Measurements from ENCODE around the gene AFG3L2.

The AFG3L2 gene

GRCh38 chr18:12293831-12294230 lies 83.2 kb downstream of the AFG3L2 start:
- H2AK5ac ChIP-seq (ENCODE audit: low read length, severe bottlenecking): no peak overlapping the region
- no peak overlapping the region for H2BK5ac ChIP-seq (ENCODE audit: low read depth, low read length, poor library complexity, severe bottlenecking)
- H3K23ac ChIP-seq (ENCODE audit: low read length in 2 of 2): no peak overlapping the region
- H3K79me1 ChIP-seq (replicated peaks; ENCODE audit: low read length, poor library complexity, severe bottlenecking): no peaks in the 10 kb centered on the region
- no peaks in the 10 kb centered on the region for H3K27me3 ChIP-seq (ENCODE audit: control insufficient read depth in 1 of 2, insufficient read depth in 1 of 2, low read length in 2 of 2)
- H3K4ac ChIP-seq (ENCODE audit: low read depth in 1 of 2, low read length in 2 of 2): no peak overlapping the region
- peak overlapping the region; percentile 7 for H4K8ac ChIP-seq (ENCODE audit: low read length)
- peaks cover 6% of the 10 kb centered on the region for H3K4me1 ChIP-seq (ENCODE audit: control insufficient read depth, insufficient read depth, low read depth, low read length)
- no peak overlapping the region for H3K18ac ChIP-seq (ENCODE audit: low read depth in 1 of 2, low read length in 2 of 2)
- H3K27ac ChIP-seq (ENCODE audit: low read length, poor library complexity, severe bottlenecking): no peak overlapping the region
- H4K91ac ChIP-seq (ENCODE audit: low read length): no peak overlapping the region
- H2BK12ac ChIP-seq (ENCODE audit: low read length in 2 of 2): no peak overlapping the region
- H3K36me3 ChIP-seq (ENCODE audit: control insufficient read depth in 1 of 2, insufficient read depth in 2 of 2, low read depth in 1 of 2, low read length in 2 of 2): no peaks in the 10 kb centered on the region
- H2BK15ac ChIP-seq (ENCODE audit: low read depth, poor library complexity, severe bottlenecking): peak overlapping the region; percentile 19
- H3K4me2 ChIP-seq (ENCODE audit: low read length, poor library complexity, severe bottlenecking): no peak overlapping the region
- no peak overlapping the region for H3K14ac ChIP-seq (ENCODE audit: low read length in 2 of 2)
- whole genome bisulfite sequencing: 82% methylated on average over 11 of the region's 11 CpGs
- H3K4me3 ChIP-seq (ENCODE audit: insufficient read depth in 1 of 2, low read depth in 1 of 2, low read length in 2 of 2): no peak overlapping the region
- DNase-seq: no peak
- H3K9me3 ChIP-seq (ENCODE audit: control insufficient read depth, low read length): no peaks in the 10 kb centered on the region
- no peak overlapping the region for H2BK120ac ChIP-seq (ENCODE audit: low read depth, low read length)
- H2AFZ ChIP-seq (ENCODE audit: low read depth, low read length): no peak overlapping the region
- H3K9ac ChIP-seq (ENCODE audit: low read length): no peak overlapping the region

- H2AFZ ChIP-seq (ENCODE audit: low read depth, low read length): no peak overlapping the region
- peak overlapping the region; percentile 12 for H4K8ac ChIP-seq (ENCODE audit: low read length)
- peak overlapping the region; percentile 66 for H4K91ac ChIP-seq (ENCODE audit: low read length)
- 84% methylated on average over 13 of the region's 14 CpGs for WGBS
- no peaks in the 10 kb centered on the region for H3K27me3 ChIP-seq (ENCODE audit: control insufficient read depth in 1 of 2, insufficient read depth in 1 of 2, low read length in 2 of 2)
- peak overlapping the region in 1 of 2 experiments; percentile 15 for H2BK12ac ChIP-seq (ENCODE audit: low read length in 2 of 2)
- DNase-seq: no peak
- H2AK5ac ChIP-seq (ENCODE audit: low read length, severe bottlenecking): no peak overlapping the region
- H2BK120ac ChIP-seq (ENCODE audit: low read depth, low read length): no peak overlapping the region
- H3K79me1 ChIP-seq (replicated peaks; ENCODE audit: low read length, poor library complexity, severe bottlenecking): no peaks in the 10 kb centered on the region
- no peak overlapping the region for H3K4me3 ChIP-seq (ENCODE audit: insufficient read depth in 1 of 2, low read depth in 1 of 2, low read length in 2 of 2)
- H3K36me3 ChIP-seq (ENCODE audit: control insufficient read depth in 1 of 2, insufficient read depth in 2 of 2, low read depth in 1 of 2, low read length in 2 of 2): no peaks in the 10 kb centered on the region
- H3K18ac ChIP-seq (ENCODE audit: low read depth in 1 of 2, low read length in 2 of 2): peak overlapping the region in 1 of 2 experiments; percentile 1
- no peak overlapping the region for H3K4me2 ChIP-seq (ENCODE audit: low read length, poor library complexity, severe bottlenecking)
- H3K9ac ChIP-seq (ENCODE audit: low read length): no peak overlapping the region
- H2BK15ac ChIP-seq (ENCODE audit: low read depth, poor library complexity, severe bottlenecking): no peak overlapping the region
- no peaks in the 10 kb centered on the region for H3K9me3 ChIP-seq (ENCODE audit: control insufficient read depth, low read length)
- peak overlapping the region in 1 of 2 experiments; percentile 30 for H3K14ac ChIP-seq (ENCODE audit: low read length in 2 of 2)
- no peak overlapping the region for H2BK5ac ChIP-seq (ENCODE audit: low read depth, low read length, poor library complexity, severe bottlenecking)
- no peak overlapping the region for H3K23ac ChIP-seq (ENCODE audit: low read length in 2 of 2)
- no peak overlapping the region for H3K27ac ChIP-seq (ENCODE audit: low read length, poor library complexity, severe bottlenecking)
- H3K4ac ChIP-seq (ENCODE audit: low read depth in 1 of 2, low read length in 2 of 2): no peak overlapping the region
- peaks cover 20% of the 10 kb centered on the region for H3K4me1 ChIP-seq (ENCODE audit: control insufficient read depth, insufficient read depth, low read depth, low read length)
Measured at GRCh38 chr18:12291690-12292089, 85.3 kb downstream of the AFG3L2 start.

- Histone ChIP-seq H3K9ac (ENCODE audit: low read length) (no peak overlapping the region), H3K27me3 (ENCODE audit: control insufficient read depth in 1 of 2, insufficient read depth in 1 of 2, low read length in 2 of 2) (no peaks in the 10 kb centered on the region), H2BK15ac (ENCODE audit: low read depth, poor library complexity, severe bottlenecking) (no peak overlapping the region)
Measured at GRCh38 chr18:12291161-12291560, 85.9 kb downstream of the AFG3L2 start.

GRCh38 chr18:12290086-12290485 lies 86.9 kb downstream of the AFG3L2 start:
- H2AFZ ChIP-seq (ENCODE audit: low read depth, low read length): no peak overlapping the region
- H3K4me2 ChIP-seq (ENCODE audit: low read length, poor library complexity, severe bottlenecking): no peak overlapping the region
- peak overlapping the region in 1 of 2 experiments; percentile 3 for H2BK12ac ChIP-seq (ENCODE audit: low read length in 2 of 2)
- no peak overlapping the region for H2BK15ac ChIP-seq (ENCODE audit: low read depth, poor library complexity, severe bottlenecking)
- H3K27ac ChIP-seq (ENCODE audit: low read length, poor library complexity, severe bottlenecking): no peak overlapping the region
- no peak overlapping the region for H3K9ac ChIP-seq (ENCODE audit: low read length)
- WGBS: 70% methylated on average over 1 of the region's 2 CpGs
- H3K4me3 ChIP-seq (ENCODE audit: insufficient read depth in 1 of 2, low read depth in 1 of 2, low read length in 2 of 2): no peak overlapping the region
- H3K14ac ChIP-seq (ENCODE audit: low read length in 2 of 2): no peak overlapping the region
- H3K23ac ChIP-seq (ENCODE audit: low read length in 2 of 2): no peak overlapping the region
- H4K91ac ChIP-seq (ENCODE audit: low read length): no peak overlapping the region
- H3K9me3 ChIP-seq (ENCODE audit: control insufficient read depth, low read length): no peaks in the 10 kb centered on the region
- no peak overlapping the region for H3K18ac ChIP-seq (ENCODE audit: low read depth in 1 of 2, low read length in 2 of 2)
- no peak for DNase-seq
- no peaks in the 10 kb centered on the region for H3K36me3 ChIP-seq (ENCODE audit: control insufficient read depth in 1 of 2, insufficient read depth in 2 of 2, low read depth in 1 of 2, low read length in 2 of 2)
- no peak overlapping the region for H2BK5ac ChIP-seq (ENCODE audit: low read depth, low read length, poor library complexity, severe bottlenecking)
- H2BK120ac ChIP-seq (ENCODE audit: low read depth, low read length): no peak overlapping the region
- no peak overlapping the region for H2AK5ac ChIP-seq (ENCODE audit: low read length, severe bottlenecking)
- no peaks in the 10 kb centered on the region for H3K27me3 ChIP-seq (ENCODE audit: control insufficient read depth in 1 of 2, insufficient read depth in 1 of 2, low read length in 2 of 2)
- H3K4me1 ChIP-seq (ENCODE audit: control insufficient read depth, insufficient read depth, low read depth, low read length): peaks cover 18% of the 10 kb centered on the region
- H4K8ac ChIP-seq (ENCODE audit: low read length): peak overlapping the region; percentile 62
- no peak overlapping the region for H3K4ac ChIP-seq (ENCODE audit: low read depth in 1 of 2, low read length in 2 of 2)
- H3K79me1 ChIP-seq (replicated peaks; ENCODE audit: low read length, poor library complexity, severe bottlenecking): no peaks in the 10 kb centered on the region

More at GRCh38 chr18:12291161-12291560, 85.9 kb downstream of the AFG3L2 start:
- no peak overlapping the region for H2BK5ac ChIP-seq (ENCODE audit: low read depth, low read length, poor library complexity, severe bottlenecking)
- H2BK120ac ChIP-seq (ENCODE audit: low read depth, low read length): no peak overlapping the region
- H3K36me3 ChIP-seq (ENCODE audit: control insufficient read depth in 1 of 2, insufficient read depth in 2 of 2, low read depth in 1 of 2, low read length in 2 of 2): no peaks in the 10 kb centered on the region
- no peak overlapping the region for H4K91ac ChIP-seq (ENCODE audit: low read length)
- no peak for DNase-seq
- H4K8ac ChIP-seq (ENCODE audit: low read length): no peak overlapping the region
- H3K9me3 ChIP-seq (ENCODE audit: control insufficient read depth, low read length): no peaks in the 10 kb centered on the region
- H3K4me2 ChIP-seq (ENCODE audit: low read length, poor library complexity, severe bottlenecking): no peak overlapping the region
- no peak overlapping the region for H3K27ac ChIP-seq (ENCODE audit: low read length, poor library complexity, severe bottlenecking)
- H3K79me1 ChIP-seq (replicated peaks; ENCODE audit: low read length, poor library complexity, severe bottlenecking): no peaks in the 10 kb centered on the region
- H3K18ac ChIP-seq (ENCODE audit: low read depth in 1 of 2, low read length in 2 of 2): no peak overlapping the region
- 97% methylated on average over 5 of the region's 6 CpGs for WGBS
- H3K4me3 ChIP-seq (ENCODE audit: insufficient read depth in 1 of 2, low read depth in 1 of 2, low read length in 2 of 2): no peak overlapping the region
- peaks cover 20% of the 10 kb centered on the region for H3K4me1 ChIP-seq (ENCODE audit: control insufficient read depth, insufficient read depth, low read depth, low read length)
- H3K23ac ChIP-seq (ENCODE audit: low read length in 2 of 2): no peak overlapping the region
- H2AK5ac ChIP-seq (ENCODE audit: low read length, severe bottlenecking): no peak overlapping the region
- H3K14ac ChIP-seq (ENCODE audit: low read length in 2 of 2): no peak overlapping the region
- H2BK12ac ChIP-seq (ENCODE audit: low read length in 2 of 2): peak overlapping the region in 1 of 2 experiments; percentile 61
- H3K4ac ChIP-seq (ENCODE audit: low read depth in 1 of 2, low read length in 2 of 2): no peak overlapping the region
- no peak overlapping the region for H2AFZ ChIP-seq (ENCODE audit: low read depth, low read length)

Data from mesenchymal stem cell (in vitro differentiated cells and primary cell).